CD14-positive monocyte (primary cell): Measurements from ENCODE around the gene CXADR. TPM values are rescaled to one million over a fixed set of nuclear protein-coding genes. Genes with fewer than 3 reads are reported as not detected.
"Not testable (repeated sequence)": the region's sequence is repeated elsewhere in the genome, so short reads cannot be mapped to it uniquely, and the experiment has no call there.

Source experiments
- DNase-seq, 3 donors: peaks; one replicate each; pipeline ENCODE4 v3.0.0-alpha.2; 2011 to 2022
- H2AFZ ChIP-seq: 2 replicates; pipeline ENCODE4 v1.6.0; 2012; ENCODE audit warnings: mild to moderate bottlenecking, low read depth, low read length, inconsistent platforms; ENCODE audit not compliant: insufficient read depth, poor library complexity, severe bottlenecking
- H3K27ac ChIP-seq, 2 donors: 1 replicate in 1 of 2; 2 replicates in 1 of 2; pipeline ENCODE4 v1.5.1; 2012 to 2013; ENCODE audit warnings: low read length in 2 of 2, control low read depth in 1 of 2, inconsistent platforms in 1 of 2, low read depth in 1 of 2, mild to moderate bottlenecking in 1 of 2
- H3K27me3 ChIP-seq, 2 donors: one replicate each; pipeline versions ENCODE4 v1.6.0 to v1.6.1; 2011 to 2013; ENCODE audit warnings: low read length in 2 of 2; ENCODE audit not compliant: control insufficient read depth in 2 of 2, insufficient read depth in 2 of 2
- H3K36me3 ChIP-seq, 2 donors: replicated peaks in 1 of 2; 1 replicate in 1 of 2; 2 replicates in 1 of 2; pipeline versions ENCODE4 v1.5.1 to v1.6.1; 2012 to 2013; ENCODE audit warnings: low read length in 2 of 2, control low read depth in 1 of 2, inconsistent platforms in 1 of 2, mild to moderate bottlenecking in 1 of 2; ENCODE audit not compliant: insufficient read depth in 2 of 2, control insufficient read depth in 1 of 2
- H3K4me1 ChIP-seq, 2 donors: 1 replicate in 1 of 2; 2 replicates in 1 of 2; pipeline versions ENCODE4 v1.5.1 to v1.6.1; 2012 to 2013; ENCODE audit warnings: low read length in 2 of 2, control low read depth in 1 of 2, inconsistent platforms in 1 of 2, mild to moderate bottlenecking in 1 of 2, moderate library complexity in 1 of 2; ENCODE audit not compliant: insufficient read depth in 2 of 2, control insufficient read depth in 1 of 2
- H3K4me2 ChIP-seq: replicated peaks from 2 replicates; pipeline ENCODE3; 2012; ENCODE audit warnings: low read length, moderate library complexity, mild to moderate bottlenecking; ENCODE audit not compliant: poor library complexity, severe bottlenecking; ENCODE audit errors: extremely low read depth
- H3K4me3 ChIP-seq, 3 experiments: fragments of 200-600 bp in 1 of 3; sonication (generic) in 1 of 3; replicated peaks in 1 of 3; 1 replicate in 2 of 3; 2 replicates in 1 of 3; pipeline ENCODE4 v1.5.1; 2011 to 2013; ENCODE audit warnings: low read length in 3 of 3, mild to moderate bottlenecking in 3 of 3, control low read depth in 2 of 3, low read depth in 2 of 3, inconsistent platforms in 1 of 3, moderate library complexity in 1 of 3
- H3K79me2 ChIP-seq: 2 replicates; pipeline ENCODE4 v1.6.0; 2012; ENCODE audit warnings: mild to moderate bottlenecking, control low read depth, inconsistent platforms, low read length, moderate library complexity; ENCODE audit not compliant: insufficient read depth
- H3K9ac ChIP-seq: 2 replicates; pipeline ENCODE4 v1.6.0; 2017; ENCODE audit warnings: low read length, mild to moderate bottlenecking; ENCODE audit not compliant: insufficient read depth, poor library complexity, severe bottlenecking
- H3K9me3 ChIP-seq, 2 donors: replicated peaks in 1 of 2; 1 replicate in 1 of 2; 2 replicates in 1 of 2; pipeline versions ENCODE4 v1.5.1 to v1.6.1; 2012 to 2013; ENCODE audit warnings: low read length in 2 of 2, control low read depth in 1 of 2; ENCODE audit not compliant: control insufficient read depth in 1 of 2, insufficient read depth in 1 of 2
- H4K20me1 ChIP-seq: 2 replicates; pipeline ENCODE4 v1.6.0; 2012; ENCODE audit warnings: mild to moderate bottlenecking, low read length, control low read depth, moderate library complexity; ENCODE audit not compliant: insufficient read depth
- H3K27ac Mint-ChIP-seq, 7 donors: one replicate each; pipeline ENCODE4 v1.8.0; 2020; ENCODE audit warnings: mild to moderate bottlenecking in 7 of 7, mixed read lengths in 7 of 7, moderate library complexity in 6 of 7, inconsistent platforms in 2 of 7
- H3K27me3 Mint-ChIP-seq, 3 donors: one replicate each; pipeline ENCODE4 v1.8.0; 2021 to 2022; ENCODE audit warnings: low read depth in 3 of 3, mild to moderate bottlenecking in 3 of 3, mixed read lengths in 3 of 3, moderate library complexity in 3 of 3, inconsistent platforms in 1 of 3
- H3K36me3 Mint-ChIP-seq, 2 donors: one replicate each; pipeline ENCODE4 v1.8.0; 2020; ENCODE audit warnings: mixed read lengths in 2 of 2, inconsistent platforms in 1 of 2, mild to moderate bottlenecking in 1 of 2
- H3K4me1 Mint-ChIP-seq: one replicate; pipeline ENCODE4 v1.8.0; 2020; ENCODE audit warnings: mild to moderate bottlenecking, mixed read lengths
- H3K4me3 Mint-ChIP-seq, 2 donors: one replicate each; pipeline ENCODE4 v1.8.0; 2020; ENCODE audit warnings: mild to moderate bottlenecking in 2 of 2, mixed read lengths in 2 of 2, moderate library complexity in 1 of 2
- H3K9me3 Mint-ChIP-seq, 7 donors: one replicate each; pipeline ENCODE4 v1.8.0; 2020 to 2022; ENCODE audit warnings: mixed read lengths in 7 of 7, mild to moderate bottlenecking in 6 of 7, moderate library complexity in 6 of 7, inconsistent platforms in 2 of 7
- WGBS: methylation state at CpG from one replicate; pipeline ENCODE4 v1.1.5; 2013; ENCODE audit warnings: missing lambda C conversion rate; ENCODE audit not compliant: insufficient coverage; 5-methylcytosine and 5-hydroxymethylcytosine counted together
- intact Hi-C, 2 donors: fragments of 100-400 bp; cut with micrococcal nuclease; formaldehyde crosslinking; loops; one replicate each; pipeline versions ENCODE4 v1.15.0 to v1.15.1; 2023
- polyA plus RNA-seq, 3 donors: library from polyadenylated mRNA; depleted of rRNA in 1 of 3; unstranded in 2 of 3; stranded (reverse) in 1 of 3; fragments of 300-500 nt in 2 of 3; fragments of >200 nt in 1 of 3; fragmentation: Illumina TruSeq in 2 of 3; gene quantifications; 1 replicate in 2 of 3; 2 replicates in 1 of 3; pipeline ENCODE4 v1.2.3, GENCODE V29; 2012 to 2021
- TF ChIP-seq, protein P1 (sequence below): fragments of 200-600 bp; IDR thresholded peaks from one replicate; pipeline ENCODE4 v1.8.0; 2022; ENCODE audit warnings: antibody characterized with exemption, mild to moderate bottlenecking

CXADR gene
- polyA plus RNA-seq, 3 donors: not detected

DNA sequence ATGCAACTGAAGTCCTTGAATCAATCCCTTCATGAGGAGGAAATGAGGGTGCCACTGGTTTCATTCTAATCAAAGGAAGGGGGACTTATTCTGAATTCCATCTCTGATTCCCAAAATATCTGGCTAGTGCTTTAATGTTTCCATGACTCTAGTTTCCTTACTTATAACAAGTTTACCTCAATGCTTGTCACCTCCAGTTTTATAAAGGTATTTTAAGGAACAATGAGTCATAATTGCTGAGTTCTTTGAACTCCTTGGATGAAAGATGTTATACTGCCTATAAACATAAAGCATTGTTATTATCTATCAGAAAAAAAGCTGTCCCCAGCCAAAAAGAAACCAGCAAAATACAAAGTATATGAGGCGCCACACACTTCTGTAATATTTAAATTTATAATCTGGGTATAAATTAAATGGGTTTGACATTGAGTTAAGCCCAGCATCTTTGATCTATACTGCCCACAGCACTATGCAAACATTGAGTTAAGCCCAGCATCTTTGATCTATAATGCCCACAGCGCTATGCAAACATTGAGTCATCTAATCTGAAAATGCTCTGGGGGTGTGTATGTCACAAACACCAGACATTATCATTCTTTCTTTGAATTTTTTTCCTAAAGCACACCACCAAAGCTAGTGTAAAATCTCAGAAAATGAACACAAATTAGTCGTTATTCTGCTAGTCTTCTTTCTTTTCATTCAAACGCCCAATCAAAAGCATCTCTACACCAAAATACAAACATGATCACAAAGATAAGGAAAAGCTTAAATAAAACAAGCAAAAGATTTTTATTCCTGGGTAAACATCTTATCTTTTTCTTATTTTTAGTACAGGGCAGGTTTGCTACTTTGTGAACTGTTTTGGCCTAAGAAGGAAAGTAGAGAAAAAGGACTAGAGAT, 11.5 kb upstream of the CXADR start:
- intact Hi-C loops: no loop called here
- Histone ChIP-seq H3K27ac (no peak overlapping the region), H3K9ac (no peak overlapping the region), H3K79me2 (no peaks in the 10 kb centered on the region), H3K36me3 (no peaks in the 10 kb centered on the region), H2AFZ (no peak overlapping the region), H3K9me3 (peaks cover 0 to 14% of the 10 kb centered on the region in 2 donors), H3K4me3 (no peak overlapping the region), H4K20me1 (no peaks in the 10 kb centered on the region), H3K27me3 (peaks cover 0 to 5% of the 10 kb centered on the region in 2 donors), H3K4me1 (no peaks in the 10 kb centered on the region), H3K4me2 (no peak overlapping the region)
- WGBS: 100% methylated on average over 1 of the region's 4 CpGs
- Mint-ChIP-seq H3K4me3 (no peak overlapping the region), H3K9me3 (peaks cover 0 to 24% (median 16%) of the 10 kb centered on the region in 7 donors), H3K27ac (no peak overlapping the region), H3K27me3 (peaks cover 10 to 14% (median 11%) of the 10 kb centered on the region in 3 donors), H3K4me1 (no peaks in the 10 kb centered on the region), H3K36me3 (no peaks in the 10 kb centered on the region)
- TF ChIP-seq, protein P1, sequence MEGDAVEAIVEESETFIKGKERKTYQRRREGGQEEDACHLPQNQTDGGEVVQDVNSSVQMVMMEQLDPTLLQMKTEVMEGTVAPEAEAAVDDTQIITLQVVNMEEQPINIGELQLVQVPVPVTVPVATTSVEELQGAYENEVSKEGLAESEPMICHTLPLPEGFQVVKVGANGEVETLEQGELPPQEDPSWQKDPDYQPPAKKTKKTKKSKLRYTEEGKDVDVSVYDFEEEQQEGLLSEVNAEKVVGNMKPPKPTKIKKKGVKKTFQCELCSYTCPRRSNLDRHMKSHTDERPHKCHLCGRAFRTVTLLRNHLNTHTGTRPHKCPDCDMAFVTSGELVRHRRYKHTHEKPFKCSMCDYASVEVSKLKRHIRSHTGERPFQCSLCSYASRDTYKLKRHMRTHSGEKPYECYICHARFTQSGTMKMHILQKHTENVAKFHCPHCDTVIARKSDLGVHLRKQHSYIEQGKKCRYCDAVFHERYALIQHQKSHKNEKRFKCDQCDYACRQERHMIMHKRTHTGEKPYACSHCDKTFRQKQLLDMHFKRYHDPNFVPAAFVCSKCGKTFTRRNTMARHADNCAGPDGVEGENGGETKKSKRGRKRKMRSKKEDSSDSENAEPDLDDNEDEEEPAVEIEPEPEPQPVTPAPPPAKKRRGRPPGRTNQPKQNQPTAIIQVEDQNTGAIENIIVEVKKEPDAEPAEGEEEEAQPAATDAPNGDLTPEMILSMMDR: no peak
- no peak for DNase-seq

DNA sequence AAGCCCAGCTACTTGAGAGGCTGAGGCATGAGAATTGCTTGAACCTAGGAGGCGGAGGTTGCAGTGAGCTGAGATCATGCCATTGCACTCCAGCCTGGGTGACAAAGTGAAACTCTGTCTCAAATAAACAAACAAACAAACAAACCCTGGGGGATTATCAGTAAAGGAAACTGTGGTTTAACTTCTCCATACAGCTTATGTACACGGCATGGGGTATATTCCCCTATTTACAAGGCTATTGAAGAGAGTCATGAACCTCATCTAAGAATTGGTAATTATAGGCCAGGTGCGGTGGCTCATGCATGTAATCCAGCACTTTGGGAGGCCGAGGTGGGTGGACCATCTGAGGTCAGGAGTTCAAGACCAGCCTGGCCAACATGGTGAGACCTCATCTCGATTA, 9.9 kb upstream of the CXADR start:
- intact Hi-C loops, H3K4me1 Mint-ChIP-seq: not testable (repeated sequence)

More for the DNA sequence above, 9.9 kb upstream of the CXADR start:
- H3K9me3 ChIP-seq: peaks cover 0 to 16% of the 10 kb centered on the region in 2 donors
- H3K36me3 Mint-ChIP-seq, H3K36me3 ChIP-seq, H4K20me1 ChIP-seq, H3K4me2 ChIP-seq, H3K27me3 ChIP-seq, H3K27ac ChIP-seq, H3K4me1 ChIP-seq, H3K79me2 ChIP-seq, H3K4me3 ChIP-seq, H3K4me3 Mint-ChIP-seq, DNase-seq, H3K9ac ChIP-seq, H2AFZ ChIP-seq, H3K27ac Mint-ChIP-seq: not testable (repeated sequence)
- H3K27me3 Mint-ChIP-seq: peaks cover 7 to 11% (median 10%) of the 10 kb centered on the region in 3 donors
- WGBS: no CpG with 5 or more reads among the region's 5 CpGs
- peaks cover 0 to 31% (median 19%) of the 10 kb centered on the region in 7 donors for H3K9me3 Mint-ChIP-seq
